Neural progenitor cell (in vitro differentiated cells): ENCODE results near the gene CCNO.

Experiments
- EZH2phosphoT487 ChIP-seq: fragments of 200-600 bp; sonication (generic); IDR thresholded peaks from 2 replicates; pipeline ENCODE4 v1.6.1; 2017; ENCODE audit warnings: antibody characterized with exemption
- TF ChIP-seq, protein P1 (sequence below): fragments of 200-600 bp; sonication (generic); IDR thresholded peaks from 2 replicates; pipeline ENCODE4 v1.5.1; 2017; ENCODE audit warnings: antibody characterized with exemption, mild to moderate bottlenecking

DNA sequence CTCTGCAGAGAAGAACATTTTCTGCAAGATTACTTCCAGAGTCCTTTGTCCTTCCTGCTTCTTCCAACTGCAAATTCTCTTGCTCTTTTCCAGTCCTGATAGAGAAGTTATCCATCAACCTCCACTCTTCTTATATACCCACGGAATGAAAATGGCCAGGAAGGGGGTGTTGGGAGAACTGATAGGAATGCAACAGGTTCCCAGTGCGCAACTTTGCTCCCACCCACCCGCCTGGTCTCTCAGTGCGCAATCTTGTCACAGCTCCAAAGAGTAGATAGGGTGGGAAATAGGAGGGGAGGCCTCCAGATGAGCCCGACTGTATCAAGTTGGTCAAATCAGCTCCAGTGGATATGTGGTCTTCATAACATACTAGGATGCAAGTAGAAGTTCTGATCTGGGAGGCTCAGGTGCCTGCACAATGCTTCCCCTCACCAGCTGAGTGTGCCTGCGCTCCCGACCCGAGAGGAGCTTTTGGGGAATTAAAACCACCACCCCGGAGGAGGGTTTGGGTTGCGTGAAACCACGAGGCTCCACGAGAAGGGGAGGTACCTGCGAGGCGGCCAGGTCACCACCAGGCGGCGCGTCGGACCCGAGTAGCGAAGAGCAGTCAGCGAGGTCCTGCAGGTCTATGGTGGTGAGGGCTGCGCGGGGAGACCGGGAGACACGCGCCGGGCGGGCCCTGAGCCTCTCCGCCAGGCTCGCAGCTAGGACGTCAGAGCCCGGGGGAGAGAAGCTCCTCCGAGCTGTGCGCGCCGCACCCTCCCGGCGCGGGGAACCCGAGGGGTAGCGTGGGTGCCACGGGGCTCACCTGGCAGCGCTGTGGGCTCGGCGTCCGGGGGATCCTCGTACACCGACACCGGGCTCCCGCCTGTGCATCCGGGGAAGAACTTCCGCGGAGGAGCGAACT lies 7.1 kb downstream of the CCNO start:
- TF ChIP-seq, protein P1, sequence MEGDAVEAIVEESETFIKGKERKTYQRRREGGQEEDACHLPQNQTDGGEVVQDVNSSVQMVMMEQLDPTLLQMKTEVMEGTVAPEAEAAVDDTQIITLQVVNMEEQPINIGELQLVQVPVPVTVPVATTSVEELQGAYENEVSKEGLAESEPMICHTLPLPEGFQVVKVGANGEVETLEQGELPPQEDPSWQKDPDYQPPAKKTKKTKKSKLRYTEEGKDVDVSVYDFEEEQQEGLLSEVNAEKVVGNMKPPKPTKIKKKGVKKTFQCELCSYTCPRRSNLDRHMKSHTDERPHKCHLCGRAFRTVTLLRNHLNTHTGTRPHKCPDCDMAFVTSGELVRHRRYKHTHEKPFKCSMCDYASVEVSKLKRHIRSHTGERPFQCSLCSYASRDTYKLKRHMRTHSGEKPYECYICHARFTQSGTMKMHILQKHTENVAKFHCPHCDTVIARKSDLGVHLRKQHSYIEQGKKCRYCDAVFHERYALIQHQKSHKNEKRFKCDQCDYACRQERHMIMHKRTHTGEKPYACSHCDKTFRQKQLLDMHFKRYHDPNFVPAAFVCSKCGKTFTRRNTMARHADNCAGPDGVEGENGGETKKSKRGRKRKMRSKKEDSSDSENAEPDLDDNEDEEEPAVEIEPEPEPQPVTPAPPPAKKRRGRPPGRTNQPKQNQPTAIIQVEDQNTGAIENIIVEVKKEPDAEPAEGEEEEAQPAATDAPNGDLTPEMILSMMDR: peak; percentile 87
- no peak for TF ChIP-seq EZH2phosphoT487
